HUDEP-2 (cell line): Measurements from ENCODE around the gene RRAGC.
"Not testable (repeated sequence)": the region's sequence is repeated elsewhere in the genome, so short reads cannot be mapped to it uniquely, and the experiment has no call there.

Experiments
- DNase-seq, 76 experiments: peaks; one replicate each; lab custom pipeline; 2025; ENCODE audit not compliant: unreplicated experiment in 76 of 76; lab: John Stamatoyannopoulos, UW

RRAGC gene

DNA sequence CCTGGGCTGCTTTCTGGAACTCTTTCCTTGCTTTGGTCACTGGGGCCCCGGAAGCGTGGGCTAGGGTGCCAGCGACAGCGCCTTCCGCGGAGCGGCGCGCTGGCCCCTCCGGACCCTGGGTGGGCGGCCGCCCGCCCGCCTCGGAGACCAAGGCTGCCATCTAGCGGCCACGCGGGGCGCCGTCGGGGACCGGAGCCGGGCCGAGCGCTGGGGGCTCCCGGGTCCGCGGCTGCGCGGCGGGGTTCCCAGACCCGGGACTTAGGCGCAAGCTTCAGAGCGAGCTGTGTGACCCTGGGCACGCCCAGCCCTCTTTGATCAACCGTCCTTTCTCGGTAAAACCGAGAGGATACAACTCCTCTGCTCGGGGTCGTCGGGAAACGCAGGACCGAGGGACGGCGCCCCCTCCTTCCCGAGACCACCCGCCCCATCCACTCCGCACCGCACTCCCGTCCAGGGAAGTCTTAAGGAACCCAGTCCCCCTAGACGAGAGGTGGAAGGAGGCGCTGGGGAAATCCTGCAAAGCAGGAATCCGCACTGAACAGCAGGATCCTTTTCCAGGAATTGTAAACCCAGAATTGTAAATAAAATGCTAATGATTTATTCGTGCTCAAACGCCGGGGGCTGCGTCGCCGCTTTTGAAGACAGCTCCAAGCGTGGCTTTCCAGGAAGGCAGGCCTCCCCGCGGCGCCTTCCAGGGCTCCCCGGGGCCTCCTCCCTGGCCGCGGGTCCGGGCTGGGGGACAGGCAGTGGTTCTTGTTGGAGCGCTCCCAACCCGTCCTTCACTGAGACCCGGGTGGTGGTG is 41.2 kb downstream of the RRAGC start:
- DNase-seq, result peak in 6 of 76 experiments; percentile 2 to 20 (median 6)

DNA sequence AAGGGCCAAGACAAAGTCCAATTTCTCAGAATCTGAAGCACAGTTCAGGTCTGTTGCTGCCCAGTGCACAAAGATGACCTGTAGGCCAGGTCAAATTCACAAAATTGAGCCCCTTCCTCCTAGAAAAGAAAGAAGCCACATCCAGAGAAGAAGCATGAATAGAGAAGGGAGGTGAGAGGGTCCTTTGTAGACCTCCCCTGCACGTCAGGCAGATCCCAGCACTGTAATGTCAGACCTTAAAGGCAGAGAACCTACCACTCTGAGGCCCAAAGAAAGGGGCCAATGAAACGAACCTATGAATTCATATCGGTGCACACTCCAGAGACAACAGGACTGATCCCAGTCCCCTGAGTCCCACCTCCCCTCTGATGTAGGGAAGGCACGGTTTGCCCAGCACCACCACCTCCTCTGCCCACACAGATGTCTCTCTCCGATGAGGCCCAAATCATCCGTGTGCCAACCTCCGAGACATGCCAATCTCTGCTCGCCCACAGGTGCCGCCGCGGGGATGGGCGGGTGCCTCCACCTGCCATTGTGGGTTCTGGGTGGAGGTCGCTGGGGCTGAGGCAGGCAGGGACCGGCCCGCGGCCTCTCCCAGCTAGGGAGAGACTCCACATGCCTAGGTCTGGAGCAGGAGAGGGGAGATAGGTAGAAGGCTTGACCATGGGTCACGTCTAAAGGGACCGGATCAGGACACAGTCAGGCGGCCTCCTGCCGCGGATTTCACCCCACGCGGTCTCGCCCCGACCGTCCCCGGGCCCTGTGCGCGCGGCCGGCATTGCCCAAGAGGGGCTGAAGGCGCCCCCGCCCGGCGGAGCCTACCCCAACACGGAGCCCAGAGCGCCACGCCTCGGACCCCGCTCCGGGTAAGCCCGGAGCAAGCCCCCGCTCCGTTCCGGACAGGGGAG is 42.1 kb downstream of the RRAGC start:
- no peak for DNase-seq

DNA sequence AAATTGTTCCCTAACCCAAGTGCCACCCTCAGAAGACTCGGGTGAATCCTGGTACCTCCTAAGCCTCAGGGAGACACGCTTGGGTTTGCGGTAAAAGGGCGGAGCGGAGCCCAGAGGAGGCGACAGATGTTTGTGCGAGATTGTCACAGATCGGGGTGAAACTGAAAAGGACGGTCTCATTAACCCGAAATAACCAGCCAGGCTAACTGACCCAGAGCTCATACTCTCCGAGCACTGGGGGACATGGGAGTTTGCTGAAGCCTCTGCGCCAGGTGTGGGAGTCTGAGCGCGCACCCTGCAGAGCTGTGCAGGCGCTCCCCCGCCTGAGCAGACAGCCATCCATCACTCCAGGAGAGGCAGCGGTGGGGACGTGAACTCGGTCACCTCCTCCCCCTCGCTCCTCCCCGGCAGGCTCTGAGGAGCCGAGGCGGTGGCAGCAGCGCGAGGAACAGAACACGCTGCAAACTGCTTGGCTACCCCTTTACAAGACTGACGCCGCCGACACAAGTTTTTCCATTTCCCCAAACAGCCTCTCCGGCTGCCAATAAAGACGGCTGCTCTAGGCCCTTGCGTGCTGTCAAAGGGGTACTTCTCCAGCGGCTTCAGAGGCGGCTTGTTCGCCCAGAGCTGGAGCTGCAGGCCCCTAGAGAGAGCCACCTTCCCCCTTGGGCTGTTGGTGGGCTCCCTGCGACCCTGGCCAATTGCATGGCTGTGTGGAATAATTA is 43.5 kb downstream of the RRAGC start:
- peak in 73 of 76 experiments; percentile 37 to 97 (median 81) for DNase-seq

DNA sequence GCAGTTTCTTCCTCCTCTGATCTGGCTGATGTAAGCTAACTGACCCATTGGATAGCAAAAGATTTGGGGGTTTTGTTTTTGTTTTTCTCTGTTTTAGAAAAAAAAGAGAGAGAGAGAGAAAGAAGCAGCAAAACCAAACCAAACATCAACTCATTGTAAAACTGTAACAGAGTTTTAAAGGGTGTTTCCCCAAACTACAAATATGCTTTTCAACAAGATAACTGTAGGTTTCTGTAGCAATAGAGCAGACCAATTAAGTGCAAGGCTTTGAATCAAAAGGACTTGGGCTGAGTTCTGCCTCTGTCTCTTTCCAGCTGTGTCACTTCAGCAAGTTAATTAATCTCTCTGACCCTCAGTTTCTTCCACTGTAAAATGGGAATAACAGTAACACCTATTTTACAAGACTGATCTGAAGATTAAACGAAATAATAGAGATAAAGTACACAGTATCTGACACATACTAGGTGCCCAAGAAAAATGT is 44.5 kb downstream of the RRAGC start:
- no peak for DNase-seq

DNA sequence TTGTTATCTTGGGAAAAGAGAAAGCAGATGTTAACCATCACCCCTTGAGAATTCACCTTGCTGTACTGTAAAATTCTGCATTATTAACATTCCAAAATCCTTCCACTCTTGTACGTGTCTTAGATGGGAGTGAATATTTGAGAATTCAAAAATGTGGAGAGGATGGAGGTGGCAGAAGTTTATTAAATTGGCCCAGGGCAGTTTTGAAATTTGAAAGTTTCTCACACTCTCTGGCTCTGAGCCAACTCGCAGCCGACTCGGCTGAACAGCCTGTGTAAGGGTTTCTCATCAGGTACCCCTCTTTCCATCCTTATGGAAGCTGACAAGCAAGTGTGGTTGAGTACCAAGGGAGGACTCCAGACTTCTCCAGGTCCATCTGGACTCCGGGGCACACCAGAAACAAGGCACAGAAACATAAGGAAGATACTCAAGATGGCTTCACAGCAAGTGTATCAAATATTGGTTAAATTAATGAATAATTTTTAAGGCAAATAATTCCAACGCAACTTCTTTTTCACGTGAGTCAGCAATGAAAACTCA is 45.1 kb downstream of the RRAGC start:
- DNase-seq, result no peak

GRCh38 chr1:38812981-38813380 is 46.6 kb downstream of the RRAGC start:
- DNase-seq, result no peak

- DNase-seq, result not testable (repeated sequence)
These were observed 48.1 kb downstream of the RRAGC start for GRCh38 chr1:38811466-38811865.

GRCh38 chr1:38806090-38806489 is 53.5 kb downstream of the RRAGC start:
- DNase-seq, result no peak

DNA sequence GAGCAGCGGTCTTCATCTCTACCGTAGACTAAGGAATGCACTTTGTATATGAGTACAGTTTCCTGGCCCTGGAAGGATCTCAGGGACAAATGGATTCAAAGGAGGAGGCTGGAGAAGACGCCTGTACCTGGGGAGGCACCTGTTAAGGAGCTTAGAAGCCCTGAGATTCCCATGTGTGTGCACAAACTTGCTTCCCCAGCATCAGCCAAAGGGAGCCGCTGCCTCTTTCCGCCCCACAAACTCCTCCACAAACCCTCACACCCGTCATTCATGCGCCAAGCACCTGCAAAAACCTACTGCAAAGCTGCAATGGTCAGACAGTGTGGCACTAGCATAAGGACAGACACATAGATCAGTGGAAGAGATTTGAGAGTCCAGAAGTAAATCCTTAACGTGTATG is 54.5 kb downstream of the RRAGC start:
- DNase-seq, result no peak

- DNase-seq, result no peak
These were observed 55.3 kb downstream of the RRAGC start for GRCh38 chr1:38804062-38804886.

- no peak for DNase-seq
These were observed 55.9 kb downstream of the RRAGC start for GRCh38 chr1:38803647-38804046.

- DNase-seq, result no peak
These were observed 58.6 kb downstream of the RRAGC start for GRCh38 chr1:38800720-38801671.

DNA sequence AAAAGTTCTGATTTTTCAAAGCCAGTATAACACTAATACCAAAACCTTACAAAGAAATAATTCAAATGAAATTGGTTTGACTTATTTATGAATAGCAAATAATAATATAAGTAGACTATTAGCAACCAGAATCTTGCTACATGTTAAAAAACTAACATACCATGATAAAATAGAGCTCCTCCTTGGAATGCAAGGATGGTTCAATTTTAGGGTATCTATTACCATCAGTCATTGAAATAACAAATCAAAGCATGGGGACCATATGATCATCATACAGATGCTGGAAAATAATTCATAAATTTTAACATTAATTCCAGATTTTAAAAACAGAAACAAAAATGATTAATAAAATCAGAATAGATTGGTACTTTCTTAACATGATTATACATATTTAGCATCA is 66.3 kb downstream of the RRAGC start:
- DNase-seq, result no peak

- DNase-seq, result no peak
These were observed 67.7 kb downstream of the RRAGC start for GRCh38 chr1:38791892-38792291.

GRCh38 chr1:38791164-38791515 is 68.4 kb downstream of the RRAGC start:
- no peak for DNase-seq

DNA sequence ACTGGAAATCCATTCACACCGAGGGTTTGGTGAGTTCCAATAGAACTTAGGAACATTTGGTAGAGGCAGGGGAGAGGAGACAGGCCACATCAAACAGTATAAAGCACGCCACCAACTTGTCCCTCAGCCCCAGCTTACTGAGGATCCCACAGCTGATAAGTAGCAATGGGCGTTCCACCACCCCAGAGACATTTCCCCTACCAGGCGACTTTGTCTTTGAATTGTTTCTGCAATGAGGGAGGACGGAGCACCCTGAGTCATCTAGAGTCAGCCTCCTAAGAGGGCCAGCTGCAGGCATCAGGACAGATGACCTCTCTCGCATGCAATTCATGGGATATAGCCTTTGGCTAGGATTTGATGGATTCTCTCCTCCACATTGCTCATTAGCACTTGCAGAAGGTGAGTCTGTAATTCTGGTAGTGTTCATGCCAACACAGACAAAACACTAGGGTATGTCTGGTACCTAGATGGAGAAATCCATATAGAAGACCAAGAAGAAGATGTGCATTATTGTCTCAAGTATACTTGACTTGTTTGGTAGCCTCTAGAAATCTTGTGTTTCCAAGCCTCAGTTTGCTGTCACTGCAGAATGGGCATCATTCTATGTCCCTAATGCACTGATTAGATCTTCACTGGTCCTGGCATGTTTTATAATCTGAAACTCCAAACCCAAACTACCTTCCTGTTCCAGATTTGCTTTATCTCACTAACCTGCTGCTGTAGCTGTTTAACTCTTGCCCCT is 69.0 kb downstream of the RRAGC start:
- DNase-seq, result no peak

GRCh38 chr1:38789498-38790169 is 69.9 kb downstream of the RRAGC start:
- DNase-seq, result peak in 10 of 76 experiments; percentile 2 to 45 (median 8)
